NB4 (cell line): ENCODE measurements around the gene DYTN.

Experiments used
- CTCF ChIP-seq: IDR thresholded peaks from one replicate; pipeline ENCODE4 v1.5.1; 2012; ENCODE audit warnings: low read depth, low read length
- POLR2A ChIP-seq: IDR thresholded peaks from 2 replicates; pipeline ENCODE4 v1.6.1; 2011; ENCODE audit warnings: mild to moderate bottlenecking; ENCODE audit not compliant: insufficient read length; ENCODE audit errors: extremely low read depth

DNA sequence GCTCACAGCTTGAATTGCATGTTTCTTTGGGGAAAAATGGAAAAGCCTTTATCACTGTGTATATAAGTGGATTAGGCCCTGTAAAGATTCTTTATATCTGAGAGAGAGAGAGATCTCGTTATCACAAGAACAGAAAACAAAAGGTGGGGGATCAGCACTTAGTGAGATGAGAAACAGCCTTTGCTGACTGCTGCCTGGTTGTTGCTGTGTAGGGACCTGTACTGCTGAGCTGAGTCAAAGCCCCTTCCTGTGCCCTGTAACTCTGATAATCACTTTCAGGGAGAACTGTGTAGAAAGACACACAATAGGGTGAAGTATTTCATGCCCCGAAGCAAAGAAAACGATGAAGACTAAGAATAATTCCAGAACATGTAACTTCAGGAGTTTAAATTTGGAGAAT is 106.5 kb downstream of the DYTN start:
- TF ChIP-seq POLR2A (no peak), CTCF (no peak)
